ENCODE data around the gene CCDC171. TPM values are rescaled to one million over a fixed set of nuclear protein-coding genes. Genes with fewer than 3 reads are reported as not detected.

The CCDC171 gene
- total RNA-seq, 4 donors from 2014 or later = 1.3 to 1.7 (median 1.4) TPM

GRCh38 chr9:15549611-15550010 lies 3.2 kb upstream of the CCDC171 start:
- no peaks in the 10 kb centered on the region for H3K27me3 ChIP-seq
- no peak for DNase-seq (ENCODE audit: extremely low spot score)
- H3K4me3 ChIP-seq = no peak overlapping the region
- intact Hi-C loops (cut with DNase I) = loop anchor here (5.0 kb wide), 1 partner anchor 127 kb away; the partner anchor contains the start of gene SNAPC3
- H3K27ac ChIP-seq (replicated peaks in 1 of 4) = no peak overlapping the region
- no peaks in the 10 kb centered on the region for H3K36me3 ChIP-seq
- H3K4me1 ChIP-seq = peaks cover 7 to 14% (median 11%) of the 10 kb centered on the region in 4 donors
- no peaks in the 10 kb centered on the region for H3K9me3 ChIP-seq
- WGBS = 87% methylated on average over 2 of the region's 2 CpGs
- TF ChIP-seq EP300 (IDR thresholded peaks at IDR 0.05) (no peak), POLR2AphosphoS5 (IDR thresholded peaks at IDR 0.05) (no peak), POLR2A (IDR thresholded peaks at IDR 0.05; ENCODE audit: low read depth) (no peak)
- TF ChIP-seq, protein P1, sequence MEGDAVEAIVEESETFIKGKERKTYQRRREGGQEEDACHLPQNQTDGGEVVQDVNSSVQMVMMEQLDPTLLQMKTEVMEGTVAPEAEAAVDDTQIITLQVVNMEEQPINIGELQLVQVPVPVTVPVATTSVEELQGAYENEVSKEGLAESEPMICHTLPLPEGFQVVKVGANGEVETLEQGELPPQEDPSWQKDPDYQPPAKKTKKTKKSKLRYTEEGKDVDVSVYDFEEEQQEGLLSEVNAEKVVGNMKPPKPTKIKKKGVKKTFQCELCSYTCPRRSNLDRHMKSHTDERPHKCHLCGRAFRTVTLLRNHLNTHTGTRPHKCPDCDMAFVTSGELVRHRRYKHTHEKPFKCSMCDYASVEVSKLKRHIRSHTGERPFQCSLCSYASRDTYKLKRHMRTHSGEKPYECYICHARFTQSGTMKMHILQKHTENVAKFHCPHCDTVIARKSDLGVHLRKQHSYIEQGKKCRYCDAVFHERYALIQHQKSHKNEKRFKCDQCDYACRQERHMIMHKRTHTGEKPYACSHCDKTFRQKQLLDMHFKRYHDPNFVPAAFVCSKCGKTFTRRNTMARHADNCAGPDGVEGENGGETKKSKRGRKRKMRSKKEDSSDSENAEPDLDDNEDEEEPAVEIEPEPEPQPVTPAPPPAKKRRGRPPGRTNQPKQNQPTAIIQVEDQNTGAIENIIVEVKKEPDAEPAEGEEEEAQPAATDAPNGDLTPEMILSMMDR (IDR thresholded peaks at IDR 0.05) = no peak

DNA sequence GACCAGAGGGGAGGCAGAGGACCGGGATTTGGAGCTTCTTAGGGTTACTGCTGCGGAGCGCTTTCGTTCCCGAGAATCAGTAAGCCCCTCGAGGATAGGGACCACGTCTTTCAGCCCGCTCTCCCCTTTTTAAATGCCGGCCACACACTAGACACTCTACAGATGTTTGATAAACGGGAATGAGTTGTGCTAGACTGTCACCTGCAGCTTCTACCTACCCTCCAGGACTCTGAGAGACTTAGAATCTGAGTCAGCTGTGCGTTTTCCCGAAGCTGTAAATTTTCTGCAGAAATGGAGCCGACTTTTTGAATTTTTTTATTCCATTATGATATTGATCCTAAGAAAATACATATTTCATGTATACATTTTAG lies 670 bp downstream of the CCDC171 start:
- under 1% methylated on average over 12 of the region's 13 CpGs for WGBS
- peak overlapping the region; percentile 80 to 94 (median 89) for H3K27ac ChIP-seq (replicated peaks in 1 of 4)
- DNase-seq (ENCODE audit: extremely low spot score) = no peak
- peak overlapping the region; percentile 69 to 86 (median 76) for H3K4me3 ChIP-seq
- no peaks in the 10 kb centered on the region for H3K9me3 ChIP-seq
- H3K4me1 ChIP-seq = peaks cover 7 to 14% (median 11%) of the 10 kb centered on the region in 4 donors
- no peaks in the 10 kb centered on the region for H3K36me3 ChIP-seq
- intact Hi-C loops (cut with DNase I) = loop anchor here (2.0 to 5.0 kb wide), 2 partner anchors 43 to 131 kb away; partner anchors contain the start of genes PSIP1 and SNAPC3
- TF ChIP-seq, protein P1 (IDR thresholded peaks at IDR 0.05) = no peak
- no peak for TF ChIP-seq POLR2A (IDR thresholded peaks at IDR 0.05; ENCODE audit: low read depth)
- no peak for TF ChIP-seq POLR2AphosphoS5 (IDR thresholded peaks at IDR 0.05)
- TF ChIP-seq EP300 (IDR thresholded peaks at IDR 0.05) = no peak
- no peaks in the 10 kb centered on the region for H3K27me3 ChIP-seq

GRCh38 chr9:15570769-15571168 lies 17.9 kb downstream of the CCDC171 start:
- no peak for TF ChIP-seq POLR2AphosphoS5 (IDR thresholded peaks at IDR 0.05)
- no peak for TF ChIP-seq EP300 (IDR thresholded peaks at IDR 0.05)
- no peak for TF ChIP-seq POLR2A (IDR thresholded peaks at IDR 0.05; ENCODE audit: low read depth)
- TF ChIP-seq, protein P1 (IDR thresholded peaks at IDR 0.05) = no peak
- no peaks in the 10 kb centered on the region for H3K9me3 ChIP-seq
- H3K4me3 ChIP-seq = no peak overlapping the region
- intact Hi-C loops (cut with DNase I) = no loop called here
- WGBS = 94% methylated on average over 2 of the region's 2 CpGs
- H3K27me3 ChIP-seq = no peaks in the 10 kb centered on the region
- no peaks in the 10 kb centered on the region for H3K4me1 ChIP-seq
- H3K36me3 ChIP-seq = no peaks in the 10 kb centered on the region
- DNase-seq (ENCODE audit: extremely low spot score) = no peak
- no peak overlapping the region for H3K27ac ChIP-seq (replicated peaks in 1 of 4)

- 100% methylated on average over 1 of the region's 1 CpG for WGBS
- H3K4me3 ChIP-seq = no peak overlapping the region
- H3K4me1 ChIP-seq = no peaks in the 10 kb centered on the region
- H3K36me3 ChIP-seq = no peaks in the 10 kb centered on the region
- H3K27ac ChIP-seq (replicated peaks in 1 of 4) = no peak overlapping the region
- intact Hi-C loops (cut with DNase I) = no loop called here
- no peak for DNase-seq (ENCODE audit: extremely low spot score)
- TF ChIP-seq, protein P1 (IDR thresholded peaks at IDR 0.05) = no peak
- TF ChIP-seq EP300 (IDR thresholded peaks at IDR 0.05) (no peak), POLR2AphosphoS5 (IDR thresholded peaks at IDR 0.05) (no peak), POLR2A (IDR thresholded peaks at IDR 0.05; ENCODE audit: low read depth) (no peak)
- no peaks in the 10 kb centered on the region for H3K9me3 ChIP-seq
- H3K27me3 ChIP-seq = no peaks in the 10 kb centered on the region
These were observed 19.4 kb downstream of the CCDC171 start for GRCh38 chr9:15572200-15572770.

Measured in esophagus muscularis mucosa (tissue), 4 donors.